Thymus (tissue), 11 donors: Measurements from ENCODE around the gene NEB. TPM values are rescaled to one million over a fixed set of nuclear protein-coding genes. Genes with fewer than 3 reads are reported as not detected.

Experiments used
- DNase-seq, 9 donors: peaks; one replicate each; pipeline ENCODE4 v3.0.0-alpha.2; 2013; ENCODE audit warnings: low spot score in 9 of 9, low read depth in 6 of 9, missing footprints in 1 of 9
- H3K27ac ChIP-seq, 2 donors: one replicate each; pipeline ENCODE4 v1.5.1; 2013; ENCODE audit warnings: control low read depth in 1 of 2, low read depth in 1 of 2, low read length in 1 of 2, mild to moderate bottlenecking in 1 of 2, moderate library complexity in 1 of 2
- H3K27me3 ChIP-seq, 2 donors: one replicate each; pipeline ENCODE4 v1.5.1; 2013; ENCODE audit warnings: low read length in 1 of 2; ENCODE audit not compliant: control insufficient read depth in 2 of 2, insufficient read depth in 1 of 2
- H3K36me3 ChIP-seq, 2 donors: one replicate each; pipeline ENCODE4 v1.5.1; 2013; ENCODE audit warnings: low read length in 1 of 2, mild to moderate bottlenecking in 1 of 2, moderate library complexity in 1 of 2; ENCODE audit not compliant: control insufficient read depth in 2 of 2, insufficient read depth in 2 of 2
- H3K4me1 ChIP-seq, 2 donors: one replicate each; pipeline ENCODE4 v1.5.1; 2013; ENCODE audit warnings: low read length in 2 of 2; ENCODE audit not compliant: control insufficient read depth in 2 of 2, insufficient read depth in 2 of 2
- H3K4me3 ChIP-seq, 2 donors: one replicate each; pipeline ENCODE4 v1.5.1; 2013; ENCODE audit warnings: low read length in 2 of 2, control low read depth in 1 of 2, mild to moderate bottlenecking in 1 of 2
- H3K9me3 ChIP-seq, 2 donors: one replicate each; pipeline ENCODE4 v1.5.1; 2013; ENCODE audit warnings: low read length in 1 of 2, mild to moderate bottlenecking in 1 of 2; ENCODE audit not compliant: control insufficient read depth in 2 of 2, insufficient read depth in 1 of 2
- WGBS: extraction: QIAGEN DNeasy Blood & Tissue Kit; methylation state at CpG from one replicate; pipeline ENCODE4 v1.1.7; 2013; 5-methylcytosine and 5-hydroxymethylcytosine counted together
- polyA plus RNA-seq: library from polyadenylated mRNA; stranded (reverse); fragments of 200-250 nt; gene quantifications from one replicate; pipeline ENCODE4 v1.2.3, GENCODE V29; 2013
- total RNA-seq: library from RNA; stranded (reverse); fragments of 120-200 nt; gene quantifications from one replicate; pipeline ENCODE4 v1.2.4, GENCODE V29; 2013
- donor health status: healthy.

NEB gene
- total and polyA plus RNA-seq, 2 donors, result 3.9 to 4.3 TPM

DNA sequence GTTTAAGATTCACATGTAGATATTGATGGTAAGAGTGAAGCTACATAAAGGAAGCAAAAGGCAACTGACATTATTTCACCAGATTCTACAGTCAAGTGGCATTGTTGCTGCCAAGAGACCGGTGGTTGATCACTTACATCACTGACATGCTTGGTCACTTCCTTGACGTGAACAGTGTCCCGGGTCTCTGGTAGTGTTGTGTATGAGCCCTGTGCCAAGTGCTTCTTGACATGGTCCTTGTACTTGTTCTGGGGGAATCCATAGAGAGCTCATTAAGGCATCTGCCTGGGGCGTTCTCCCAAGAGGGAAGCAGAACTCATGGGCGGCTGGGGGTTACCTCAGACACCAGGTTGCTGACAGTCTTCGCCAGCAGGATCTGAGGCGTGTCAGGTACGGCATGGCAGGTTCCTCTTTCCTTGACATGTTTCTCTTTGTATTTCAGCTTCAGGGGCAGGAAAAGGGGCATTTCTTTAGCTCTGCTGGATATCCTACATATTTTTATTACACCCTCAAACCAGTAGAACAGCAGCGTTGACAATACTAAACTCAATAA is 208.4 kb downstream of the NEB start:
- no peak overlapping the region for H3K4me3 ChIP-seq
- H3K27ac ChIP-seq, result no peak overlapping the region
- H3K9me3 ChIP-seq, result no peaks in the 10 kb centered on the region
- H3K36me3 ChIP-seq, result no peaks in the 10 kb centered on the region
- no peaks in the 10 kb centered on the region for H3K27me3 ChIP-seq
- H3K4me1 ChIP-seq, result no peaks in the 10 kb centered on the region
- DNase-seq, result no peak
- 43% methylated on average over 9 of the region's 9 CpGs for WGBS

DNA sequence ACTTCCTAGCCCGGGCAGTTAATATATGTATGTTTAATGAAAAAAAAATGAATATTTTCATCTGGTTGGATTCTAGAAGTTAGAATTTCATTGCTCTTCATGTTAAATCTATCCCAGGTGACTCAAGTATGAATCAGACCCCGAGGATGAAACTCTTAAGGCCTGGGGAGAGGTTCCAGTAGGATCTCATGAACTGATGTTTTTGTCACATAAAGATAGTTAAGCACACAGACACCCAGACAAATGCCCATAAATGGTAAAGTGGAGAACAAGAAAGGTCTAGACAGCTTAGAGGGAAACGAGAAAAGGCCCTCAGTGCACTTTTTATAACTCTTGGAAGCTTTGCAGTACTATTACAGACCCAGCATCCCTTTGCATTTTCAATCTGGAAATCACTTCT is 210.4 kb downstream of the NEB start:
- WGBS, result 95% methylated on average over 3 of the region's 3 CpGs
- no peaks in the 10 kb centered on the region for H3K36me3 ChIP-seq
- H3K27me3 ChIP-seq, result no peaks in the 10 kb centered on the region
- H3K27ac ChIP-seq, result no peak overlapping the region
- no peak overlapping the region for H3K4me3 ChIP-seq
- no peak for DNase-seq
- no peaks in the 10 kb centered on the region for H3K4me1 ChIP-seq
- no peaks in the 10 kb centered on the region for H3K9me3 ChIP-seq

DNA sequence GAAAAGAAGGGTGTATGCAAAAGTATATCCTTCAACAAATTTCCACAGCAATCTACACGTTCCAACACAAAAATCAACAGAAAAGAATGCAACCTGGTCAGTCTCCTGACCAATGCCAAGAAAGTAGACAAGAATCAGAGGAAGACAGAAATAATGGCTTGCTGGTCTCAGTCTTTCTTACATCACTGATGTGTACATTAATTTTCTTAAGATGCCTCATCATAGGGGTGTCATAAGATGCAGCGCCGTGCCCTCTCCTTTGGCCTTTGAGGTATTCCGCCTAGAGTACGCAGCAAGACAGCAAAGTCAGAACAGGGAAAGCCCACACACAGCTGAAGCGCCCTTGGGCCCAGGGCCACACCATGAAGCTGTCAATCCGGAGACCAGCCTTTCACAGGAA is 211.7 kb downstream of the NEB start:
- Histone ChIP-seq H3K9me3 (no peaks in the 10 kb centered on the region), H3K4me3 (no peak overlapping the region), H3K36me3 (no peaks in the 10 kb centered on the region), H3K27ac (no peak overlapping the region), H3K4me1 (no peaks in the 10 kb centered on the region), H3K27me3 (no peaks in the 10 kb centered on the region)
- 98% methylated on average over 7 of the region's 7 CpGs for WGBS
- no peak for DNase-seq

DNA sequence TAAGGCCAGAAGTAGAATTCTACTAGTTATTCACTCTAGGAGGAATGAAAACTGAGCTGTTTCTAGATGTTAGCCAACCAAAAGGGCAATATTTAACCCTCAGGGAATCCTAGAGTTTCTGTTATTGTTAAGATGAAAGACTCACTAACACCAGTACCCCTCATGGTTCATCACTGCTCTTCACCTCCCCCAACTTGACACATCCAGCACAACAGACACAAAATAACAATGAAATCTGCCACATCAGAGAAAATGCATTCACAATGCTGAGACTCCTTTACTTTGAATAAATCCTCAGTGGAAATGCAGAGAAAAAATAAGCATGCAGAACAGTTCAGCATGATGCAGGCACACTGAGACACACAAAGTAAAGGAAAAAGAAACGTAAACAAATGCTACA is 213.3 kb downstream of the NEB start:
- Histone ChIP-seq H3K27ac (no peak overlapping the region), H3K4me1 (no peaks in the 10 kb centered on the region), H3K9me3 (no peaks in the 10 kb centered on the region), H3K4me3 (no peak overlapping the region), H3K27me3 (no peaks in the 10 kb centered on the region), H3K36me3 (no peaks in the 10 kb centered on the region)
- no peak for DNase-seq
- 94% methylated on average over 1 of the region's 1 CpG for WGBS

DNA sequence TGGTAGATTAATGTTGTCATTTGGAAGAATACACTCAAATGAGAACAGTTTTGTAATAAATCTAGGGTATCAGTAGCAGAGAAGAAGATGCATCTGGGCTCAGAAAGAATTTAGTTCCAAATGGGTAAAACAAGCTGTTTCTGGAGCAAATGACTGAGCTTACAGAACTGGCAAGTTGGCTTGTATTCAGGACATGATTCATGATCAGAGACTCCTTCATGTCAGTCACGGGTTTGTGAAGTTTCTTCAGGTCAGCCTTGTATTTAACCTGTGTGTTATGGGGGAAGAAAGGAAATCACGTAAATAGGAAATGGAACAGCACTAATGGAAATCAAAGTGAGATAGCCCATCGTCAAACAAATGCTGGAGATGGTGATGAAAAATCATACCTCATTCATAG is 215.5 kb downstream of the NEB start:
- H3K27ac ChIP-seq, result no peak overlapping the region
- no peak overlapping the region for H3K4me3 ChIP-seq
- no peaks in the 10 kb centered on the region for H3K36me3 ChIP-seq
- 94% methylated on average over 3 of the region's 3 CpGs for WGBS
- no peaks in the 10 kb centered on the region for H3K27me3 ChIP-seq
- no peak for DNase-seq
- no peaks in the 10 kb centered on the region for H3K9me3 ChIP-seq
- no peaks in the 10 kb centered on the region for H3K4me1 ChIP-seq

DNA sequence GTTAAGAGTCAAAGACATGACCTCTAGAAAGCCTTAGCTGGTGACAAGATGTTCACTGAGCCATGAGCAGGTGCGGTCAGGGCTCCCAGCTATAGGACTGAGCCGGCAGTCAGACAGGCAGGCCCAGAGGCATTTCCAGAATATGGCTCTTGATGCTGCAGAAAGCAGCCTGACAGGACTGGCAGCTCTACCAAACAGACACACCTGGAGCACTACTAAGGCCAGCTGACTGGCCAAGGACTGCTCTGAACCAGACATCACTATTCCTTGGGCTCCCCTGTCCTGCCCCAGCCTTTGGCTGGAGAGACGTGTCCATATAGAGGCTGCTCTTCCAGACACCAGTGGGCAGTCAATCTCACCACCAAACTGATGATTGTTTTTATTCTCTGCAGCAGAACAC is 225.8 kb downstream of the NEB start:
- DNase-seq, result no peak
- H3K9me3 ChIP-seq, result no peaks in the 10 kb centered on the region
- H3K36me3 ChIP-seq, result no peaks in the 10 kb centered on the region
- no peak overlapping the region for H3K4me3 ChIP-seq
- 97% methylated on average over 3 of the region's 3 CpGs for WGBS
- no peak overlapping the region for H3K27ac ChIP-seq
- no peaks in the 10 kb centered on the region for H3K27me3 ChIP-seq
- H3K4me1 ChIP-seq, result no peaks in the 10 kb centered on the region

DNA sequence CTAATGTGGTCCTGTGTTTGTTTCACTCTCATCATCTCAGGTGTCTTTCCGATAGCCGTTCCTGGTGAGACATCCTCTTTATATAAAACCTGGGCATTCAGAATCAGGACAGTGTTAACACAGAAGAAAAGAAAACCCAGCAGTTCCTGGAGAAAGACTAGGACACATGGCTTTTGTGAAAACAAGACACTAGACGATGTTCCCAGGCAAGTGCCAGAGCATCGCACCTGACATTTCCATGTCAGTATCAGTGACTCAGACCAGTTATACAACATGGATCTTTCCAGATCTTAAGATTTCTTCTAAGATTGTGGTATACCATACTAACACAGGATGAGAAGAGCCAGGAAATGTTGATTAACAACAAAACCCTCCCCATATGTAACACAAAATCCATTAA is 228.1 kb downstream of the NEB start:
- over 99% methylated on average over 4 of the region's 4 CpGs for WGBS
- no peak for DNase-seq
- Histone ChIP-seq H3K4me3 (no peak overlapping the region), H3K27ac (no peak overlapping the region), H3K4me1 (no peaks in the 10 kb centered on the region), H3K27me3 (no peaks in the 10 kb centered on the region), H3K36me3 (no peaks in the 10 kb centered on the region), H3K9me3 (no peaks in the 10 kb centered on the region)

DNA sequence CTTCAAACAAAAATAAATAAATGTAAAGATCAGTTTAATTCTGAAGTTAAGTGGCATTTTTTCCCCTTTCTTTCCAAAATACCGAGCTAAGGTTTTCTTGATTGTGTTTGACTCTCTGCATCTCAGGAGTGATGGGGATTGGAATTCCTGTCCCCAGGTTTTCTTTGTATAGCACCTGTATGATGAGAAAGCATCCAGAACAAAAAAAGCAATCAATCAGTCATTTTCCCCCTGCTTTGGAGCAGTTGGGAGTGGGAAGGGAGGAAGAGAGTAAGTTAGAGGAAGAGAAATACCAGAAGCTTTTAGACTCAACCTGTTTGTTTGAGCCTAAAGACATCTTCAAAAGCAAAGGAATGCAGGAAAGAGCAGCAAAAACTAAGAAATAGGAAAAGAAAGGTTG is 236.1 kb downstream of the NEB start:
- Histone ChIP-seq H3K4me1 (no peaks in the 10 kb centered on the region), H3K9me3 (no peaks in the 10 kb centered on the region), H3K36me3 (no peaks in the 10 kb centered on the region), H3K4me3 (no peak overlapping the region), H3K27me3 (no peaks in the 10 kb centered on the region), H3K27ac (no peak overlapping the region)
- 96% methylated on average over 1 of the region's 1 CpG for WGBS
- DNase-seq, result no peak

DNA sequence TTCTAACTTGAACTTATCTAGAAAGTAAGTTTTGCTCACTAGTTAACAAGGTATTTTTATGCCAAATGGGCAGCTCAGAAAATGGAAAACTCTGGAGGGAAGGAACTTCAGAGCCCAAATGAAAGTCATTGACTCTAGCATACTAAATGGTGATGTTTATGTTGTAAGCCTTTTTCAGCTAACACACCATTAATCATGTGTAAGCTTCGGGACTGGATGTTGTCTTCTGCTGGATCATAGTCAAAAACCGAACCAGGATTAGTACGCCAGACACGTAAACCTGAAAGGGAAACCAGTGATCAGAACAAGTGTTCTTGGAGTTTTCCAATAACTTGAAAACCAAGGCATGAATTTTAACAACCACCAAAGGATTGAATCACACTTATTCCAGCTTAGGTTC is 242.8 kb downstream of the NEB start:
- H3K4me3 ChIP-seq, result no peak overlapping the region
- no peaks in the 10 kb centered on the region for H3K4me1 ChIP-seq
- no peak for DNase-seq
- no peaks in the 10 kb centered on the region for H3K27me3 ChIP-seq
- H3K9me3 ChIP-seq, result no peaks in the 10 kb centered on the region
- H3K27ac ChIP-seq, result no peak overlapping the region
- H3K36me3 ChIP-seq, result peaks cover 0 to 6% of the 10 kb centered on the region in 2 donors
- 96% methylated on average over 4 of the region's 4 CpGs for WGBS

DNA sequence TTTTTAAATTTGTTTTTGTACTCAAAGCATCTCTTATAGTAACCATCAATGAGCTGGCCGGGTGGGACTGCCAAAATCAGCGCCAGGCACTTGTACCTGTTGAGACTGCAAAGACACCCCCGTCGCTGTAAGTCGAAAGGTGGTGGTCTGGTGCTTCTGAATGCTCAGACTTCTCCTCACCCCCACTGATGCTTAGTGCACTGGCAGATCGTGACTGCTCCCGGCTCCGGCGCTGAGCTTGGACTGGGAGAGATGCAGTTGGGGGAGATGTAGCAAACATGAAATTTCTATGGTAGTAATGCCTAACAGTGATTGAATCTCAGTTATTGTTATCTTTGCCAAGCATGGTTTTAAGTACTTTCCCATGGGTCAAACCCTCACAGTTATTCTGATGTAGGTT is 244.0 kb downstream of the NEB start:
- Histone ChIP-seq H3K4me3 (no peak overlapping the region), H3K27ac (no peak overlapping the region), H3K4me1 (no peaks in the 10 kb centered on the region), H3K9me3 (no peaks in the 10 kb centered on the region), H3K36me3 (peaks cover 0 to 11% of the 10 kb centered on the region in 2 donors), H3K27me3 (no peaks in the 10 kb centered on the region)
- 99% methylated on average over 9 of the region's 9 CpGs for WGBS
- no peak for DNase-seq
